ENCODE measurements around the gene PKP1.

PKP1 gene

DNA sequence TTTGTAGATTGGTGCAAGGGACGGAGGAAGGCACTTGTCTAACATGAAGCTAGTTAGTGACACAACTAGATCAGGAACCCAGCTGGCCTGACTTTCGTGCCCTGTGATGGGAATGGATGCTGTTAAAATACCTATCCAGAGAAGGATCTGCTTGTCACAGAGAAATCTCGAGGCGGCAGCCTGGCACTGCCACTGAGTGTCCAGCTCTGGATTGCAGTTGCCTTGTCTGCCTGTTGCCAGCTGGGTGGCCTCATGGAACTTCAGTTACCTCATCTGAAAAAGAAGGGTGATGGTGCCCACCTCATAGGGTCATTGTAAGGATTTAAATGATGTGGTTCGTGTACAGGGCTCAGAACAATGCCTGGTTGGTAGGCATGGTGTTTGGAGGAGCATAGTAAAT is 2.4 kb upstream of the PKP1 start:
- TF ChIP-seq CTCF (IDR thresholded peaks at IDR 0.05; ENCODE audit: borderline replicate concordance, insufficient read depth, low read depth, low read length): no peak
- H3K4me3 ChIP-seq (ENCODE audit: low read depth, low read length): no peak overlapping the region

- no peak for TF ChIP-seq CTCF (IDR thresholded peaks at IDR 0.05; ENCODE audit: borderline replicate concordance, insufficient read depth, low read depth, low read length)
- H3K4me3 ChIP-seq (ENCODE audit: low read depth, low read length): no peak overlapping the region
Observed at GRCh38 chr1:201281573-201281972, 1.7 kb upstream of the PKP1 start.

DNA sequence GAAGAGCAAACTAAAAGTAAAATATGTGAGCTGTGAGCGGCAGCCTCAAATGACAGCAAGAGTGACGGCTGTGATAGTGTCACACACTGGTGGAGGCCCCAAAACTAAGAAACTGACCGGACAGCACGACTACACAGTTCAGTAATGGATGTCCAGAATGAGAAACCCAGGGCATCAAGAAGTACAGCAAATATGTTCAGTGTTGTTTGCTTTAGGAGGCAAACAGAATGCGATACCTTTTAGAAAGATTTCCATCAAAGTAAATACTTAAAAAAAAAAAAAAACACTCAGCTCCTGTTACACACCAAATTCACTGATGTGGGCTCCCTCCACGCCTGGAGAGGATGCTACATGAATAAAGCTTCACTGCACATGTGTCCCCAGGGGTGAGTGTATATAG is 1.1 kb upstream of the PKP1 start:
- no peak overlapping the region for H3K4me3 ChIP-seq (ENCODE audit: low read depth, low read length)
- TF ChIP-seq CTCF (IDR thresholded peaks at IDR 0.05; ENCODE audit: borderline replicate concordance, insufficient read depth, low read depth, low read length): no peak

DNA sequence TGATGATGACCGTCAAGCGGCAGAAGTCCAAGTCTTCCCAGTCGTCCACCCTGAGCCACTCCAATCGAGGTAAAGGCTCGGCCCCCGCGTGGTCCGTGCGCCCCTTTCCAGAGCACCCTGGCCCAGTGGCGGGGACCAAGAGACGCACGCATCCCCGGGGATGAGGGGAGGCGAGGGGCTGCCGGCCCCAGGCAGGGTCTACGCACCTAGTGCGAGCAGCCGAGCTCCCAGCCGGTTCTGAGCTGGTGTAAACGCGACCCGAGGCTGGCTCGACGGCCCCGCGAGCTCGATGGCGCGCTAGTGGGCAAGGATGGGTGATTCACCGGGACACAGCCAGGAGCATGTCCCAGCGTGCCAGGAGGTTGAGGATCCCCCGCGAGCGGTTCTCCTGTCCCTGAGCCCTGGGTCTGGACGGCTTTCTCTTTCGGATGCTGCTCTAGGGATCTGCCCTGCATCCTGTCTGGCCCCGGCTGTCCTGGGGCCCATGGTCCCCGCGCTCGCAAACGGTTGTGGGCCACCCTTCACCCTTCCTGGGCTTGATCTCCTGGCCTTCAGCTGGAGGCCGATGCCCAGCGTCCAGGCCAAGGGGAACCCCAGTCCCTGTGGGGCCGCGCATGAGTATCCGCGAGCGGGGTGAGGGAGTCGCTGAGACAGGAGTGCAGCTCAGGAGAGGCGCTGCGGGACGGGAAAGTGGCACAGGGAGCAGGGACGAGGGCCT is 689 bp downstream of the PKP1 start:
- H3K4me3 ChIP-seq (ENCODE audit: low read depth, low read length): no peak overlapping the region

DNA sequence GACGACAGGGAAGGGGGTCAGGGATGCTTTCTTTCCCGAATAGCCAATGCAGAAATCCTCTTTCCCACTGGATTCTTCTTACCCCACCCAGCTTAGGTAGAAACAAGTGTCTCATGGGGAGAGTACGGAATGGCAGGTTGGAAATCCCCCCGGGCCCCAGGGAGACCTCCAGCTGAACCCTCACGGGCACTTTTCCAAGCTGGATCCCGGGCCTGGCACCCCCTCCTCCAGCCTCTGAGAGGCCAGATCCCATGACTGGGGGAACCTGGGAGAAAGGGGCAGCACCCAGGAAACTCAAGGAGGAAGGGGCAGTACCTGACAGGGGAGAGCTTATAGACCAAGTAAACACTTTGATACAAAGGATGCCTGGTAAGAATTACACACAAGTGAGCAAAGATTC is 1.3 kb downstream of the PKP1 start:
- TF ChIP-seq CTCF (IDR thresholded peaks at IDR 0.05; ENCODE audit: borderline replicate concordance, insufficient read depth, low read depth, low read length): no peak
- H3K4me3 ChIP-seq (ENCODE audit: low read depth, low read length): no peak overlapping the region

More for the DNA sequence above, 689 bp downstream of the PKP1 start:
- TF ChIP-seq CTCF (IDR thresholded peaks at IDR 0.05; ENCODE audit: borderline replicate concordance, insufficient read depth, low read depth, low read length): no peak

GRCh38 chr1:201285846-201286245 is 2.5 kb downstream of the PKP1 start:
- H3K4me3 ChIP-seq (ENCODE audit: low read depth, low read length): no peak overlapping the region
- no peak for TF ChIP-seq CTCF (IDR thresholded peaks at IDR 0.05; ENCODE audit: borderline replicate concordance, insufficient read depth, low read depth, low read length)

DNA sequence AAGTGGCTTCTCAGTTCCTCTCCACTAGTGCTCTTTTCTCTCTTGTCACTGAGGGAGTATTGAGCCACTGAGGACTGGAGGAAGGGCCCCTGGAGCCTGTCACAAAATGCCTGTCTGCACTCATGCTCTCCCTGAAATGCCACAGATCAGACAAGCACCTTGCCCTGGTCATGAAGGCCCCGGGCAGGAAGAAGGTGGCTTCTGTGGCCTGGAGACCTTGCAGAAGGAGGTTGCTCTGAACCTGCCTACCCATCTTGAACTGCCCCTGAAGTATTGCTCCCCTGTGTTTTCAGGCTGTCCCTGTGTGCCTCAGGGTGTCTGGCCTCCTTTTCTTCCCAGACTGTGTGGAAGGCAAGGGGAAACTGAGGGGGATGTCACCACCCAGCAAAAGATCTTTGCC is 3.1 kb downstream of the PKP1 start:
- TF ChIP-seq CTCF (IDR thresholded peaks at IDR 0.05; ENCODE audit: borderline replicate concordance, insufficient read depth, low read depth, low read length): no peak

More for the DNA sequence above, 3.1 kb downstream of the PKP1 start:
- no peak overlapping the region for H3K4me3 ChIP-seq (ENCODE audit: low read depth, low read length)

All from GM12875 (cell line).